IgD-negative memory B cell (primary cell): ENCODE measurements around the gene SBNO2. TPM values are rescaled to one million over a fixed set of nuclear protein-coding genes. Genes with fewer than 3 reads are reported as not detected.

Experiments
- H3K27ac Mint-ChIP-seq, 3 donors: one replicate each; pipeline ENCODE4 v1.8.0; 2020 to 2022; ENCODE audit warnings: mild to moderate bottlenecking in 3 of 3, mixed read lengths in 3 of 3, moderate library complexity in 1 of 3
- H3K27me3 Mint-ChIP-seq: one replicate; pipeline ENCODE4 v1.8.0; 2021; ENCODE audit warnings: mixed read lengths
- H3K36me3 Mint-ChIP-seq: one replicate; pipeline ENCODE4 v1.8.0; 2020; ENCODE audit warnings: mild to moderate bottlenecking, mixed read lengths
- H3K4me1 Mint-ChIP-seq, 3 donors: one replicate each; pipeline ENCODE4 v1.8.0; 2020 to 2022; ENCODE audit warnings: mixed read lengths in 3 of 3, mild to moderate bottlenecking in 1 of 3
- H3K4me3 Mint-ChIP-seq, 4 donors: one replicate each; pipeline ENCODE4 v1.8.0; 2020 to 2022; ENCODE audit warnings: mild to moderate bottlenecking in 4 of 4, mixed read lengths in 4 of 4, moderate library complexity in 3 of 4
- H3K9me3 Mint-ChIP-seq, 3 donors: one replicate each; pipeline ENCODE4 v1.8.0; 2020 to 2021; ENCODE audit warnings: mixed read lengths in 3 of 3, mild to moderate bottlenecking in 1 of 3
- polyA plus RNA-seq: library from polyadenylated mRNA; unstranded; fragments of 300-500 nt; fragmentation: Illumina TruSeq; gene quantifications from one replicate; pipeline ENCODE4 v1.2.3, GENCODE V29; 2021

SBNO2 gene, protein sequence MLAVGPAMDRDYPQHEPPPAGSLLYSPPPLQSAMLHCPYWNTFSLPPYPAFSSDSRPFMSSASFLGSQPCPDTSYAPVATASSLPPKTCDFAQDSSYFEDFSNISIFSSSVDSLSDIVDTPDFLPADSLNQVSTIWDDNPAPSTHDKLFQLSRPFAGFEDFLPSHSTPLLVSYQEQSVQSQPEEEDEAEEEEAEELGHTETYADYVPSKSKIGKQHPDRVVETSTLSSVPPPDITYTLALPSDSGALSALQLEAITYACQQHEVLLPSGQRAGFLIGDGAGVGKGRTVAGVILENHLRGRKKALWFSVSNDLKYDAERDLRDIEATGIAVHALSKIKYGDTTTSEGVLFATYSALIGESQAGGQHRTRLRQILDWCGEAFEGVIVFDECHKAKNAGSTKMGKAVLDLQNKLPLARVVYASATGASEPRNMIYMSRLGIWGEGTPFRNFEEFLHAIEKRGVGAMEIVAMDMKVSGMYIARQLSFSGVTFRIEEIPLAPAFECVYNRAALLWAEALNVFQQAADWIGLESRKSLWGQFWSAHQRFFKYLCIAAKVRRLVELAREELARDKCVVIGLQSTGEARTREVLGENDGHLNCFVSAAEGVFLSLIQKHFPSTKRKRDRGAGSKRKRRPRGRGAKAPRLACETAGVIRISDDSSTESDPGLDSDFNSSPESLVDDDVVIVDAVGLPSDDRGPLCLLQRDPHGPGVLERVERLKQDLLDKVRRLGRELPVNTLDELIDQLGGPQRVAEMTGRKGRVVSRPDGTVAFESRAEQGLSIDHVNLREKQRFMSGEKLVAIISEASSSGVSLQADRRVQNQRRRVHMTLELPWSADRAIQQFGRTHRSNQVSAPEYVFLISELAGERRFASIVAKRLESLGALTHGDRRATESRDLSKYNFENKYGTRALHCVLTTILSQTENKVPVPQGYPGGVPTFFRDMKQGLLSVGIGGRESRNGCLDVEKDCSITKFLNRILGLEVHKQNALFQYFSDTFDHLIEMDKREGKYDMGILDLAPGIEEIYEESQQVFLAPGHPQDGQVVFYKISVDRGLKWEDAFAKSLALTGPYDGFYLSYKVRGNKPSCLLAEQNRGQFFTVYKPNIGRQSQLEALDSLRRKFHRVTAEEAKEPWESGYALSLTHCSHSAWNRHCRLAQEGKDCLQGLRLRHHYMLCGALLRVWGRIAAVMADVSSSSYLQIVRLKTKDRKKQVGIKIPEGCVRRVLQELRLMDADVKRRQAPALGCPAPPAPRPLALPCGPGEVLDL (N-terminal part only)
- 2.1 TPM for polyA plus RNA-seq

DNA sequence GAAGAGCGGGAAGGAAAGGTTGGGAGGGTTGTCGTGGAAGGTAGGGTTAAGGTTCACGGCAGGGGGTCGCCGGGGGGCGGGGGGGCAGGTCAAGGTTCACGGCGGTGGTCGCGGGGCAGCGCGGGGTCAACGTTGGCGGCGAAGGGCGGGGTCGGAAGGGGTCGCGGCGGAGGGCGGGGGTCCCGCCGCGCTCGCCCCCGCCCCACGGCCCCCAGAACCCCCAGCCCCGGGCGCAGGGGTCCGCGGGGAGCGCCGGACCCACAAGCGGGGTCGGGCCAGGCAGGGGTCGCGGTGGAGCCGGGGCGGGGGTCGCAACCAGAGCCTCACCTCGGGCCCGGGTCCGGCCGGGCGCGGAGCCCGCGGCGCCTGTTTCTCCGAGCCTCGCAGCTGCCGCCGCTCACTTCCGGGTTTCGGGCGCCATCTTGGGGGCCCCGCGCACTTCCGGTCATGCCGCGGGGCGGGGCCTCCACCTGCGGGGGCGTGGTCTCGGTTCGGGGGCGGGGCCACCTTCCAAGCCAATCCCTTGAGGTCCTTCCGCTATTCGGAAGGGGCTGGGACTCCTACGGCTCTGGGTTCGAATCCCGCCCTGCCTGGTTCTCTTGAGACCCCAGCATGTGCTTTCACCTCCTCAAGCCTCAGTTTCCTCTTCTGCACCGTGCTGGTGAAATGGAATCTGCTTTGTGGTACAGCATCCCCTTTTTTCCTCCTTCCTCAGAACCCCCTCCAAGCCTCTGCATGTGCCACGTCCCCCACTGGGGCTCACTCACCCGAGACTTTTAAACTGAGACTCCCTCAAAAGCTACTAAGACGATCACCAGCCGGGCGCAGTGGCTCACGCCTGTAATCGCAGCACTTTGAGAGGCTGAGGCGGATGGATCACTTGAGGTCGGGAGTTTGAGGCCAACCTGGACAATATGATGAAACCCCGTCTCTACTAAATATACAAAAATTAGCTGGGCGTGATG lies at the start of gene SBNO2:
Gene SBNO2 (minus strand): TSS at position 424 of the 965 bp plus-strand sequence. CDS start 19,992 bp downstream, outside the sequence.
- H3K27me3 Mint-ChIP-seq: no peaks in the 10 kb centered on the region
- peak within 1 kb of the TSS; percentile 76 to 96 (median 84) for H3K27ac Mint-ChIP-seq
- H3K9me3 Mint-ChIP-seq: no peaks in the 10 kb centered on the region
- H3K4me3 Mint-ChIP-seq: peak within 1 kb of the TSS; percentile 89 to 94 (median 92)
- peaks cover 5 to 14% (median 5%) of the 10 kb centered on the region in 3 donors for H3K4me1 Mint-ChIP-seq
- H3K36me3 Mint-ChIP-seq: no peaks in the 10 kb centered on the region

DNA sequence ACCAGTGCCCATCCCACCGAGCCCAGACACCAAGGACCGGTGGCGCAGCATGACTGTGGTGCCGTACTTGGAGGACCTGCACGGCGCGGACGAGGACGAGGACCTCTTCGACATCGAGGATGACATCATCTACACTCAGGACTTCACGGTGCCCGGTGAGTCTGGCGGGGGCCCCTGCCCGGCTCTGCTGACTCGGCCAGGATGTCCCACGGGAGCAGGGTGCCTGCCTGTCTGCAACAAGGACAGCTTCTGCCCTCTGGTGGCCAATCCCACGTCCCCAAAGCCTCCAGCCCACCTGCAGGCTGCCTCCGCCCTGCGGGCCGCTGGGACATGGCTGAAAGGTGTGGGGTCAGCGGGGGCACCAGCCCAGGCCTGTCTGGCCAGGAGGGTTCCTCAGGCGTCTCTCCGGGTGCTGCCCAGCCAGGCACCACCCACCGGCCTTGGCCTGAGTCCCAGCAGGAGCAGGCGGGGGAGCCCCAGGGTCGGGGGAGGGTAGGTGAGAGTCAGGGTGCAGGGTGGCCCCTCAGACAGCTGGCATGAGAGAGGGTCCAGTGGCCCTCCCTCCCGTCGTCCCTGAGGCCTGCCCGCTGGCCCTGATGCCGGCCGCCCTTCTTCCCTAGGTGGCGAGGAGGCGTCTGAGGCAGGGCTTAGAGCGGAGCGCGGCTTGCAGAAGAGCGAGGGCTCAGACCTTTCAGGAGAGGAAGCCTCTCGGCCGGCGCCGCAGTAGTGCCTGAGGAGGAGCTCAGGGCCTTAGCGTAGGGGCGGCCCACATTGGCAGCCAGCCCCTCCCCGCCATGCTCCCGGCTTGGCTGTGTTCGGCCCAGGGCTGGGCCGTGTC lies 49.2 kb upstream of the SBNO2 start:
- no peaks in the 10 kb centered on the region for H3K9me3 Mint-ChIP-seq
- H3K27me3 Mint-ChIP-seq: no peaks in the 10 kb centered on the region
- H3K27ac Mint-ChIP-seq: no peak overlapping the region
- H3K4me1 Mint-ChIP-seq: peaks cover 0 to 1% (median 0%) of the 10 kb centered on the region in 3 donors
- no peaks in the 10 kb centered on the region for H3K36me3 Mint-ChIP-seq
- H3K4me3 Mint-ChIP-seq: no peak overlapping the region

DNA sequence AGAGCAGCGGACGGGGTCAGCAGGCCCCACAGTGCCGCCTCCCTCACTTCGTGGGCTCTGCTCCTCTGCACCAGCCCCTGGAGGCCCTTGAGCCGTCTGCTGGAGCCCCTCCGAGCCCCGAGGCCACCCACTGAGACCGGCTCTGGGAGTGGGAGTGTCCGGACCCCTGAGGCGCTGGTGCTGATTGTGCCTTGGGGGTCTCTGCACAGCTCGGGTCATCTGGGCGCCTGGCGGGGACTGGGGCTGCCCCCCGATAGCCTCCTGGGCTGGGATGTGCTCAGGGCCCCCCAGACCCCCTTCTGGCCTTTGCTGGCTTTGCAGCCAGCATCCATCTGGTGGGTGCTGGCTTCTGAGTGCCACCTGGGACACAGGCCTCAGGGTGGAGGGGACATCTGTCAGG lies 48.3 kb upstream of the SBNO2 start:
- no peaks in the 10 kb centered on the region for H3K36me3 Mint-ChIP-seq
- H3K27ac Mint-ChIP-seq: no peak overlapping the region

DNA sequence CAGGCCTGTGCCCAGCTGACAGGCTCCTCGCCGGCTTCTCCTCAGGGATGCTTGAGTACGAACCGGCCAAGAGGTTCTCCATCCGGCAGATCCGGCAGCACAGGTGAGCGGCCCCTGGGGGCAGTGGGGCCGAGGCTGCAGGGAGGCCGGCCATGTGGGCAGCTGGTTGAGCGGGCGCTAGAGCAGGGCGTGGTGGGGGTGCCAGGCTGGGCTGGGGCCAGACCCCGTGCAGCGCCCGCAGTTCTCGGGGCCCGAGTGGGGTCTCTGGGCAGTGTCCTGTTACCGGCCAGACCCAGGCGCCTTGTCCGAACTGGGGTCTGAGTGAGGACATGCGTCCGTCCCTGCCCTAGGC lies 47.8 kb upstream of the SBNO2 start:
- Mint-ChIP-seq H3K9me3 (no peaks in the 10 kb centered on the region), H3K4me3 (no peak overlapping the region), H3K4me1 (peaks cover 0 to 1% (median 0%) of the 10 kb centered on the region in 3 donors), H3K36me3 (peaks cover 1% of the 10 kb centered on the region), H3K27me3 (no peaks in the 10 kb centered on the region), H3K27ac (no peak overlapping the region)

More for the DNA sequence above, 48.3 kb upstream of the SBNO2 start:
- Mint-ChIP-seq H3K27me3 (no peaks in the 10 kb centered on the region), H3K9me3 (no peaks in the 10 kb centered on the region), H3K4me3 (no peak overlapping the region), H3K4me1 (peaks cover 0 to 1% (median 0%) of the 10 kb centered on the region in 3 donors)

DNA sequence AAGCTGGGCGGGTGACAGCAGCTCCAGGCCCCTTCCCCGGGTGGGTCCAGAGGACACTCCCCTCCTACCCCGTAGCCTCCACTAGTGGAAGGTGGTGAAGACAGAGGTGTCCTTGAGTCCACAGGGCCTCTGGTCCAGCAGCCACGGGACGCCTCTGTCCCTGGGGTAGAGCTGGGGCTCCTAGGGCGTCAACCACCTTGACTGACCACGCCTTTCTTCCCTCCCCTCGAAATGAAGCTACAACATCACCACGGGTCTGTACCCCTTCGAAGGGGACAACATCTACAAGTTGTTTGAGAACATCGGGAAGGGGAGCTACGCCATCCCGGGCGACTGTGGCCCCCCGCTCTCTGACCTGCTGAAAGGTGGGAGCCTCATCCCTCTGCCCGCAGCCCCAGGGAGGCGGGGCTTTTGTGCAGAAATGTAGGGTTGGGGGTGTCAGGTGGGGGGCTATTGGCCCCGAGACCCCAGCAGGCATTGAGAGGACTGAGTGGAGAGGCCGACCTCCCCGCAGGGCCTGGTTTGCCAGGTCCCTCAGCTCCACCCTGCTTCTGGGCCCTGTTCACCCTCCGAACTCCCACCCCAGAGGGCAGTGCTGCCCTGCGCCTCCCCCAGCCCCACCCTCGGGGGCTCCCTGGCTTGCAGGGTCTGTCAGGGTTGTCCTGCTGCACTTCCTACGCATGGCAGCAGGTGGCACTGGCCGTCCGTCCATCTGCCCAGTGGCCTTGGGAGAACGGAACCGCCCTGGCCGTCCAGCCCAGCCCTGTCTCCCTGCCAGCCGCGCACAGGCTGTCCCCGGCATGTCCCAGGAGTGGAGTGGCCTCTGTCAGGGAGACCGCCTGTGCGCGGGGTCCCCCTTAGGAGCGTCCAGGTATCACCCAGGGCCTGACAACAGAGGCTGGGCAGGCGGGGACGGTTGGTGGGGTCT lies 47.2 kb upstream of the SBNO2 start:
- Mint-ChIP-seq H3K9me3 (no peaks in the 10 kb centered on the region), H3K36me3 (peaks cover 2% of the 10 kb centered on the region), H3K27ac (no peak overlapping the region), H3K4me3 (no peak overlapping the region), H3K27me3 (no peaks in the 10 kb centered on the region), H3K4me1 (peaks cover 0 to 1% (median 0%) of the 10 kb centered on the region in 3 donors)

DNA sequence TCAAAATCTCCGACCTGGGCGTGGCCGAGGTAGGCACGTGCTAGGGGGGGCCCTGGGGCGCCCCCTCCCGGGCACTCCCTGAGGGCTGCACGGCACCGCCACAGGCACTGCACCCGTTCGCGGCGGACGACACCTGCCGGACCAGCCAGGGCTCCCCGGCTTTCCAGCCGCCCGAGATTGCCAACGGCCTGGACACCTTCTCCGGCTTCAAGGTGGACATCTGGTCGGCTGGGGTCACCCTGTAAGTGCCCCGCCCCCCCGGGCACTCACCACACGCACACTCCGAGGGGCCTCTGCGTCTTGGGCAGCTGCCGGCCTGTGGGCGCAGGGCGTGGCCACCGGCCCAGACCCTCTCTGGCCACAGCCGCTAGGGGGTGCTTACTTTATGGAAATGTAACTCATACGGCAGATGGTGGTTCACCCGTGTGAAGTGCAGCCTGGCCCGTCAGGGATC lies 46.4 kb upstream of the SBNO2 start:
- Mint-ChIP-seq H3K36me3 (peaks cover 2% of the 10 kb centered on the region), H3K4me1 (peaks cover 0 to 1% (median 0%) of the 10 kb centered on the region in 3 donors), H3K4me3 (no peak overlapping the region), H3K27me3 (no peaks in the 10 kb centered on the region), H3K9me3 (no peaks in the 10 kb centered on the region), H3K27ac (no peak overlapping the region)

DNA sequence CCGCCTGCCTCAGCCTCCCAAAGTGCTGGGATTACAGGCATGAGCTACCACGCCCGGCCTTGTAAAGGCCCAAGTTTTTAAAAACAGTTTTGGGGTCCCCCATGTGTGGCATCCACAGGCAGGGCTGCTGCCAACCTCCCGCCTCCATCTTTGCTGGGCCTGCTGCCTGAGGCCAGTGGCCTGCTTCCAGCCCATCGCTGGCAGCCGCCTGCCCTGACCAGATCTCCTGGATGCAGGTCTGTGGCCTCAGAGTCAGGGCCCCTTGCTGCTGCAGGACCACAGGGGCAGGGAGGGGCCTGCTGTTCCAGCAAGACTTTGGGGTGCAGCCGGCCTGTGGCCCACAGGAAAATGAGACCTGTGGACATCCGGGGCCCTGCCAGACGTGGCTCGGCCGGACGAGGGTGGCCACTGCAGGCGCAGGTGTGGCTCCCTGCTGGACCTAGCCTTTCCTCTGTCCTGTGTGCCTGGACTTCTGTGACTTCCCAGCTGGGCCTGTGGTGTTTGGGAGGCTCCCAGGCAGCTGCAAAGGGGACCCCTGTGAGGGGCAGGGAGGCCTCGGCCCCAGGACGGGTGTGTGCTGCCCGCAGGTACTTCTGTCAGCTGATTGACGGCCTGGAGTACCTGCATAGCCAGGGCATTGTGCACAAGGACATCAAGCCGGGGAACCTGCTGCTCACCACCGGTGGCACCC lies 45.9 kb upstream of the SBNO2 start:
- no peaks in the 10 kb centered on the region for H3K27me3 Mint-ChIP-seq
- H3K36me3 Mint-ChIP-seq: peaks cover 2% of the 10 kb centered on the region
- H3K9me3 Mint-ChIP-seq: no peaks in the 10 kb centered on the region
- H3K4me3 Mint-ChIP-seq: no peak overlapping the region
- no peak overlapping the region for H3K27ac Mint-ChIP-seq
- peaks cover 0 to 1% (median 0%) of the 10 kb centered on the region in 3 donors for H3K4me1 Mint-ChIP-seq

DNA sequence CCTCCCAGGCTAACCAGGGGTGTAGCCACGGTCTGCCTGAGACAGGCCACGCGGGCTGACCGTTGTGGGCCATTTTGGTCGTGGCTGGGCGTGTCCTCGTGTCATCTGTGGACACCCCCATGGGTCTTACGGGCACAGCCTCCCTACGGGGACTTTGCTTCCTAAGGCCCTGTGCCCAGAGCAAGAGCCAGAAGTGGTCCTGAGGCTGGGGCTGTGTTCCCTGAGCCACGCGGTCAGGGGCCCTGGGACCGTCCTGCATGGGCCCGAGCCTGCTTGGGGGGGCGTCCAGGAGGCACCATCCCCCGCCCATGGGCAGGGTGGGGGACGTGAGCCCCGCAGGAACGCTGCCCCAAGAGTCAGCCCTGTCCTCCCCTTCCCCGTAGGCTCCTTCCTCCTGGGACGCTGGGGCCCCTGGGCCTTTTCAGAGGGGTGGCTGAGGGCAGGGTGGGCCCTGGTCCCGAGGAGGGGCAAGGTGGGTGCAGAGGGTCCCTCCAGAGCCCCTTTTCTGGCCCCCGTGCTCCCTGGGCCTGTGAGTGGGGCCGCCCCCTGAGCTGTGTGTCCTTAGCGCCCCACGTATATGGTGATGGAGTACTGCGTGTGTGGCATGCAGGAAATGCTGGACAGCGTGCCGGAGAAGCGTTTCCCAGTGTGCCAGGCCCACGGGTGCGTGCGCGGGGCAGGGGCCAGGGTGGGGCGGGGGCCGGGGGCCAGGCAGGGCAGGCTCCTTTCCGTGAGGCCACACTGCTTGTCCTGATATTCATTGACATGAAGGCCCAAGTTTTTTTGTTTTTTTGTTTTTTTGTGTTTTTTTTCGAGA lies 44.9 kb upstream of the SBNO2 start:
- Mint-ChIP-seq H3K36me3 (peaks cover 3% of the 10 kb centered on the region), H3K4me1 (peaks cover 4 to 5% (median 4%) of the 10 kb centered on the region in 3 donors), H3K4me3 (no peak overlapping the region), H3K9me3 (no peaks in the 10 kb centered on the region), H3K27ac (no peak overlapping the region), H3K27me3 (no peaks in the 10 kb centered on the region)

DNA sequence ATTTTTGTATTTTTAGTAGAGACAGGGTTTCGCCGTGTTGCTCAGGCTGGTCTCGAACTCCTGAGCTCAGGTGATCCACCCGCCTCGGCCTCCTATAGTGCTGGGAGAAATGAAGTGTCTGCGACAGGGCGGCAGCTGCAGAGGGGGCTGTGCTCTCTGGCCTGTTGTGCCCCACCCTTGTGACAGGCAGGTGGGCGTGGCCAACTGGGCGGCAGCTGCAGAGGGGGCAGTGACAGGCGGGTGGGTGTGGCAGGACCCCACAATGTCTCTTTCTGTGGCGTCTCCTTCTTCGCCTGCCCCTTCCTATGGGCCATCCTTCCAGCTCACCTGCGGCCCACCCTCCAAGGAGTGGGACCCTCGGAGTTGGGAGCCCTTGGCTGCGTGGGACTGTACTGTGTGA lies 43.3 kb upstream of the SBNO2 start:
- H3K9me3 Mint-ChIP-seq: no peaks in the 10 kb centered on the region
- H3K4me3 Mint-ChIP-seq: no peak overlapping the region
- H3K36me3 Mint-ChIP-seq: peaks cover 5% of the 10 kb centered on the region
- H3K27ac Mint-ChIP-seq: peak overlapping the region in 1 of 3 donors; percentile 72
- peaks cover 11 to 13% (median 12%) of the 10 kb centered on the region in 3 donors for H3K4me1 Mint-ChIP-seq
- H3K27me3 Mint-ChIP-seq: no peaks in the 10 kb centered on the region

DNA sequence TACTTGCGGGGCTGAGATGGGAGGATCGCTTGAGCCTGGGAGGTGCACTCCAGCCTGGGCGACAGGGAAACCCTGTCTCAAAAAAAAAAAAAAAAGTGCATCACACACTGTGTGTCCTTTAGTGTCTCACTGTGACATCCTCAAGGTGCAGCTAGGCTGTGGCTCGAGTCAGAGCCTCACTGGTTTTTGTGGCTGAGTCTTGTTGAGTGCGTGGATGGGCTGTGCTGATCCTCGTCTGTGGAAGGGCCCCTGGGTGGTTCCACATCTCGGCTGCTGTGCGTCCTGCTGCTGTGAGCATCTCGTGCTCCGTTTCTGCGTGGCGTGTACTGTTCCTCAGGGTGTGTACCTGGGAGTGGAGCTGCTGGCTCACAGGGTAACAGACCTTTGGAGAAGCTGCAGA lies 42.7 kb upstream of the SBNO2 start:
- Mint-ChIP-seq H3K4me3 (no peak overlapping the region), H3K27me3 (no peaks in the 10 kb centered on the region), H3K27ac (peak overlapping the region in 1 of 3 donors; percentile 72), H3K9me3 (no peaks in the 10 kb centered on the region), H3K36me3 (peaks cover 5% of the 10 kb centered on the region), H3K4me1 (peaks cover 11 to 13% (median 12%) of the 10 kb centered on the region in 3 donors)
